ENCODE measurements around the gene PDE11A.

DNA sequence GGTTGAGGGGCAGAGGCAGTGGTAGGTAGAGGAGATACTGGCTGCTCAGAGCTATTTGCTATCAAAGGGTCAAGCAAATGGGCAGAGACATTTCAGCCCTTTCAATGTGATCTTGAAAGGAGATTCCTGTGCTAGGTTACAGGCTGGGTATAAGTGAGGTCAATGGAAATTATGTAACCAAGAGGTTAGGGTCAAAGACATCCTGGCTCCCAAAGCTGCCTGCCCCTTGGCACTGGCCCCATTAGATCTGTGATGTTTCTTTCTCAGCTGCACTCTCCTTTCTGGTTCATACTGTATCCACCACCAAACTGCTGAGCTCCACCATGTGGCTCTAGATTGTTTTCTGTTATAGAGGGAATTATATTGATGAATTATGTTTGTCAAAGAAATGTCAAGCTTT, 479.6 kb downstream of the PDE11A start:
- TF ChIP-seq EZH2phosphoT487 (IDR thresholded peaks at IDR 0.05; ENCODE audit: insufficient read depth, low read depth) (no peak), EZH2 (IDR thresholded peaks at IDR 0.05; ENCODE audit: insufficient read depth, poor library complexity, severe bottlenecking) (no peak)

All from GM23248 (cell line).